Psoas muscle (tissue), 8 donors: ENCODE results near the gene TNFRSF11A. TPM values are rescaled to one million over a fixed set of nuclear protein-coding genes. Genes with fewer than 3 reads are reported as not detected.
A peak's percentile ranks its signal among the peaks of the same experiment; 100 is the strongest.

Experiments
- ATAC-seq, 4 donors: fragments of 200-7000 bp; cut with Tn5 transposase; one replicate each; pipeline ENCODE4 v1.9.1; 2020; ENCODE audit warnings: moderate library complexity in 3 of 4, mild to moderate bottlenecking in 2 of 4
- DNase-seq, 2 donors: peaks; one replicate each; pipeline ENCODE4 v3.0.0-alpha.2; 2020
- H3K27ac ChIP-seq: fragments of 200-600 bp; one replicate; pipeline ENCODE4 v1.8.0; 2022
- H3K27me3 ChIP-seq, 3 donors: fragments of 200-600 bp in 1 of 3; one replicate each; pipeline versions ENCODE4 v1.6.1 to v1.8.0; 2013 to 2022; ENCODE audit warnings: low read length in 2 of 3, mild to moderate bottlenecking in 2 of 3, moderate library complexity in 1 of 3; ENCODE audit not compliant: insufficient read depth in 3 of 3
- H3K36me3 ChIP-seq, 2 donors: fragments of 200-600 bp in 1 of 2; one replicate each; pipeline versions ENCODE4 v1.6.1 to v1.8.0; 2013 to 2022; ENCODE audit warnings: low read depth in 1 of 2, mild to moderate bottlenecking in 1 of 2, moderate library complexity in 1 of 2; ENCODE audit not compliant: insufficient read depth in 1 of 2
- H3K4me1 ChIP-seq: fragments of 200-600 bp; one replicate; pipeline ENCODE4 v1.8.0; 2022
- H3K4me3 ChIP-seq: fragments of 200-600 bp; one replicate; pipeline ENCODE4 v1.8.0; 2022; ENCODE audit warnings: mild to moderate bottlenecking
- H3K9me3 ChIP-seq: fragments of 200-600 bp; one replicate; pipeline ENCODE4 v1.8.0; 2022
- CTCF ChIP-seq: fragments of 200-600 bp; IDR thresholded peaks from one replicate; pipeline ENCODE4 v1.8.0; 2022; ENCODE audit warnings: antibody characterized with exemption
- WGBS, 3 donors: extraction: QIAGEN DNeasy Blood & Tissue Kit; methylation state at CpG; one replicate each; pipeline versions ENCODE4 v1.1.6 to v1.1.7; 2013; 5-methylcytosine and 5-hydroxymethylcytosine counted together
- intact Hi-C, 2 donors: fragments of 100-400 bp; cut with DNase I; formaldehyde crosslinking; loops; one replicate each; pipeline versions ENCODE4 v1.11.0 to v1.14.2; 2022
- polyA plus RNA-seq, 3 donors: library from polyadenylated mRNA; stranded (reverse); fragments of 200-250 nt; gene quantifications; one replicate each; pipeline ENCODE4 v1.2.3, GENCODE V29; 2013
- total RNA-seq, 4 donors: library from RNA; stranded (reverse); fragmentation: NEBNext Ultra II Directional in 2 of 4; extraction: Animal tissue kit (Norgen Biotek cat#: 25700) in 2 of 4; gene quantifications; one replicate each; pipeline versions ENCODE4 v1.2.1 to v1.2.4, GENCODE V29; 2021 to 2023
- donor health status: healthy with polysubstance abuse.
- donor health status: DM: no; HTN: no; CAD: no; lungs with moderate emphysema.
- donor health status: Bipolar disorder and iron deficiency.
- donor health status: healthy.
- donor health status: DM: yes; HTN: yes; CAD: no.
- donor health status: DM: no; HTN: no; CAD: no.
- donor health status: DM: no; HTN: no; CAD: no.
- donor health status: DM: yes; HTN: yes; CAD: no.

The TNFRSF11A gene
- total and polyA plus RNA-seq, 7 donors = 0.12 to 1.3 (median 0.60) TPM

GRCh38 chr18:62434798-62435197 is 109.7 kb downstream of the TNFRSF11A start:
- Histone ChIP-seq H3K4me3 (no peak overlapping the region), H3K27ac (peak overlapping the region; percentile 95), H3K27me3 (no peaks in the 10 kb centered on the region), H3K9me3 (no peaks in the 10 kb centered on the region), H3K36me3 (no peaks in the 10 kb centered on the region), H3K4me1 (peaks cover 18% of the 10 kb centered on the region)
- ATAC-seq (no peak), DNase-seq (no peak)
- no peak for TF ChIP-seq CTCF
- intact Hi-C loops = no loop called here
- WGBS, 3 donors = 65 to 75% (median 71%) methylated on average over 4 of the region's 4 CpGs

- no peaks in the 10 kb centered on the region for H3K9me3 ChIP-seq
- no peaks in the 10 kb centered on the region for H3K27me3 ChIP-seq
- H3K4me3 ChIP-seq = no peak overlapping the region
- 67 to 75% (median 69%) methylated on average over 11 of the region's 11 CpGs for WGBS, 3 donors
- ATAC-seq (no peak), DNase-seq (no peak)
- no peaks in the 10 kb centered on the region for H3K36me3 ChIP-seq
- peaks cover 18% of the 10 kb centered on the region for H3K4me1 ChIP-seq
- peak overlapping the region; percentile 95 for H3K27ac ChIP-seq
- intact Hi-C loops = loop anchor here in 1 of 2 donors (2.0 kb wide), 1 partner anchor 15 kb away; no protein-coding TSS in a partner anchor
- TF ChIP-seq CTCF = no peak
These were observed 110.4 kb downstream of the TNFRSF11A start for GRCh38 chr18:62435435-62436031.

- TF ChIP-seq CTCF = no peak
- no peaks in the 10 kb centered on the region for H3K9me3 ChIP-seq
- peak in 3 of 4 donors; percentile 17 to 26 (median 18) for ATAC-seq
- H3K4me3 ChIP-seq = no peak overlapping the region
- peak; percentile 53 to 72 for DNase-seq
- no peaks in the 10 kb centered on the region for H3K36me3 ChIP-seq
- WGBS, 3 donors = 41 to 61% (median 51%) methylated on average over 7 of the region's 7 CpGs
- H3K4me1 ChIP-seq = peaks cover 18% of the 10 kb centered on the region
- intact Hi-C loops = loop anchor here in 1 of 2 donors (2.0 kb wide), 1 partner anchor 14 kb away; no protein-coding TSS in a partner anchor
- H3K27me3 ChIP-seq = no peaks in the 10 kb centered on the region
- H3K27ac ChIP-seq = peak overlapping the region; percentile 95
These were observed 111.6 kb downstream of the TNFRSF11A start for GRCh38 chr18:62436636-62437234.

GRCh38 chr18:62437235-62438017 is 112.3 kb downstream of the TNFRSF11A start:
- intact Hi-C loops = loop anchor here in 1 of 2 donors (2.0 kb wide), 1 partner anchor 13 kb away; no protein-coding TSS in a partner anchor
- H3K36me3 ChIP-seq = no peaks in the 10 kb centered on the region
- no peaks in the 10 kb centered on the region for H3K27me3 ChIP-seq
- peaks cover 18% of the 10 kb centered on the region for H3K4me1 ChIP-seq
- no peak for TF ChIP-seq CTCF
- H3K4me3 ChIP-seq = peak overlapping the region; percentile 38
- DNase-seq (peak; percentile 92 to 97), ATAC-seq (peak; percentile 89 to 94 (median 92))
- no peaks in the 10 kb centered on the region for H3K9me3 ChIP-seq
- peak overlapping the region; percentile 95 for H3K27ac ChIP-seq
- 2 to 3% (median 2%) methylated on average over 11 of the region's 11 CpGs for WGBS, 3 donors
